Measurements from ENCODE around the gene GSG1L2.
"Not testable (repeated sequence)": the region's sequence is repeated elsewhere in the genome, so short reads cannot be mapped to it uniquely, and the experiment has no call there.

Gene GSG1L2

DNA sequence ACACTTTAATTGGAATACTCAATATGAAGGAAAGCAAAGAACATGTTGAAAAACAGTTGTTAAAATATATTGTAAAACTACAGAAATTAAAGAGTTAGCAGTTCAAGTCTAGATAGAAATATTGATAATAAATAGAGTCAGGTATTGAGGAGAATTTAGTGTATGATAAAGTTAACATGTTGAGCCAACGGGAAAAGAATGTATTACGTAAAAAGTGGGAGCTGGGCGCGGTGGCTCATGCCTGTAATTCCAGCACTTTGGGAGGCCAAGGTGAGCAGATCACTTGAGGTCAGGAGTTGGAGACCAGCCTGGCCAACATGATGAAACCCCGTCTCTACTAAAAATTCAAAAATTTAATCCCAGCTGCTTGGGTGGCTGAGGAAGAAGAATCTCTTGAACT, 38.4 kb downstream of the GSG1L2 start:
- not testable (repeated sequence) for H3K27ac Mint-ChIP-seq, ATAC-seq, DNase-seq, H3K4me1 Mint-ChIP-seq, H3K4me3 Mint-ChIP-seq, H3K9me3 Mint-ChIP-seq
- peaks cover 15% of the 10 kb centered on the region for H3K27me3 Mint-ChIP-seq

DNA sequence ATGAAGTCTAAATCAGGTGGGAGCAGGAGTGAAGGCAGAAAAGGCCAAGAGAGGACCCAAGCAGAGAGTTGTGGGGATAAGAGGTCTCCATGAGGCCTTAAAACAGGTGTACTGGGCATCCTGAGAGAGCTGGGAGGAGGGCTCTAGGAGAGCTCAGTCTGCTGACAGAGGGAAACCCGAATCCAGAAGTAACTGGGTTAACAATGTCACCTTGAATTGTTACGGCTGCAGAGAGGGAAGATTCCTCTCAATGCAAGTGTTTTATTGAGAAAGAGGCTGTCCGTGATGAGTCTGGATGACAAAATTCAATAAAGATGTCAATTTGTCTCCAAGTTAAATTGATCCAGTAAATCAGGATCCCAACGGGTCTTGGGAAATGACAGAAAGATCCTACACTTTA, 38.8 kb downstream of the GSG1L2 start:
- Mint-ChIP-seq H3K4me1 (no peaks in the 10 kb centered on the region), H3K27me3 (peaks cover 15% of the 10 kb centered on the region), H3K9me3 (no peaks in the 10 kb centered on the region), H3K4me3 (no peak overlapping the region), H3K27ac (no peak overlapping the region)
- ATAC-seq (no peak), DNase-seq (no peak)

DNA sequence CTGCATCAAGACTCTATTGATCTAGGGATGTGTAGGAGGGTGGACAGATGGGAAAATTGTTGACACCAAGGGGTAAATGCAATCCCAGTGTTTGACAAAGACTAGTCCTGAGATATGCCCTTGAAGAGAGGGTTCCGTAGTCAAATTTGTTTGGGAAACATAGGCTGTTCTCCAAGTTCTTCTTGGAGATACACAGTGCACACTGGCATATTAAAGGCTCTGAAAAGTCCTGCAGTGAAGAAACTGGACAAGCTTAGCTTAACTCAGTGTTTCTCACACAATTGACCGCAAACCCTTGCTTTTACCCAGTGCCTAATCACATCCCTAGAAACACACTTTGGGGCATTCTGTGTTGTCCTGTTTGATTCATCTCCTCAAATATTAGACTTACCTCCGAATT, 41.3 kb downstream of the GSG1L2 start:
- Mint-ChIP-seq H3K4me3 (no peak overlapping the region), H3K4me1 (no peaks in the 10 kb centered on the region), H3K27ac (no peak overlapping the region), H3K27me3 (peaks cover 18% of the 10 kb centered on the region), H3K9me3 (no peaks in the 10 kb centered on the region)
- ATAC-seq (no peak), DNase-seq (no peak)

DNA sequence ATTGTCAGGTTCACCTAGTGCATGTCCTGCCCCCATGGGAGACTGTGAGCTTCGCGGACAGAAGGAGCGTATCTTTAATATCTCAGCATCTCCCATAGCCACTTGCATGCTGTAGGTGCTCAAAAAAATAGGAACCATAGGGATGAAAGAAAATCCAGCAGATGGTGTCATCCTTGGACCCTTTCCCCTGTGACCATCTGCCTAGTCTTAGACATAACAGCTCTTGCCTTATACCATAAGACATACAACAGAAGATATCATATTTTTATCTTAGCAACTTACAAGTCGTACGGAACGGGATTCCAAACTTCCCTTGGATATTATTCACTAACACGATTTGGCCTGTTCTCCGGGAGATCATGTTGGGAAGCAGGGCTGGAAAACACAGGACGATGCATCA, 45.0 kb downstream of the GSG1L2 start:
- Mint-ChIP-seq H3K4me1 (no peaks in the 10 kb centered on the region), H3K27me3 (peaks cover 9% of the 10 kb centered on the region), H3K9me3 (no peaks in the 10 kb centered on the region), H3K4me3 (no peak overlapping the region), H3K27ac (no peak overlapping the region)
- DNase-seq (no peak), ATAC-seq (no peak)

DNA sequence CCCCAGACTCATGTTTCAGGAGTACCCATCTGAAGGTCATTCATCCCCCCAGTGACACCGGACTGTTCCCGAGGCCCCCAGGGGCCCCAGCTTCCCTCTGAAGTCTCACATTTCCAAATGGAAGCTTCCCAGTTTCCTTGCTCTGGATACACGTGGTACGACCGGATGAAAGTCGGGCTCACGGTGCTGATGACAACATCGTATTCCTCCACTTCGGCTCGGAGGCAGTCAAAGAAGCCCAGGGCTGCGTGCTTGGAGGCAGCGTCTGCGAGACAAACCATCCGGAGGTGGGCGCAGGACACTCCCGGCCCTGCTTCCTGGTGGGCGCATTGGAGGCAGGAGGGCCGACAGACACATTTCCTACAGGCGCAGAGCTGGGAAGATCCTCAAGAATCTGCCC, 49.2 kb downstream of the GSG1L2 start:
- H3K27me3 Mint-ChIP-seq: peaks cover 8% of the 10 kb centered on the region

DNA sequence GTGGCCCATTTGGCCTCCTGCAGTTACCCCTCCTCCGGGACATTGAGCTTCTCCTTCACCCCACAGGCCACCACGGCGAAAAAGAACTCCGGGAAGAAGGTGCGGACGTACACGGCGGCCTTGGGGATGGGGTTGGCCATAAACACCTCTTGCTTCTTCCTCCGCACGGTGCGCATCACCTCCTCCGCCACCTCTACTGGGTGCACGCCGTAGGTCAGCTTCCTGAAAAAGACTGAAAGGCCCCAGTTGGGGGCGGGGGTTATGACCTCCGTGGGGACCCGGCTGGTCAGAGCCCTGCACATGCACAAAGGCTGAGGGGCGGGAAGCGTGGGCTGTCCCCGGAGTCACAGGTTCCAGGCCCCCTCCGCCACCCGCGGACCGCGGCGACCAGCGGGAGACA, 50.4 kb downstream of the GSG1L2 start:
- H3K27me3 Mint-ChIP-seq: peaks cover 8% of the 10 kb centered on the region
- no peak for DNase-seq
- H3K4me1 Mint-ChIP-seq: no peaks in the 10 kb centered on the region
- no peaks in the 10 kb centered on the region for H3K9me3 Mint-ChIP-seq
- H3K4me3 Mint-ChIP-seq: no peak overlapping the region
- ATAC-seq: no peak
- H3K27ac Mint-ChIP-seq: no peak overlapping the region

More for the DNA sequence above, 49.2 kb downstream of the GSG1L2 start:
- Mint-ChIP-seq H3K27ac (no peak overlapping the region), H3K4me1 (no peaks in the 10 kb centered on the region), H3K9me3 (no peaks in the 10 kb centered on the region), H3K4me3 (no peak overlapping the region)
- DNase-seq (no peak), ATAC-seq (no peak)

DNA sequence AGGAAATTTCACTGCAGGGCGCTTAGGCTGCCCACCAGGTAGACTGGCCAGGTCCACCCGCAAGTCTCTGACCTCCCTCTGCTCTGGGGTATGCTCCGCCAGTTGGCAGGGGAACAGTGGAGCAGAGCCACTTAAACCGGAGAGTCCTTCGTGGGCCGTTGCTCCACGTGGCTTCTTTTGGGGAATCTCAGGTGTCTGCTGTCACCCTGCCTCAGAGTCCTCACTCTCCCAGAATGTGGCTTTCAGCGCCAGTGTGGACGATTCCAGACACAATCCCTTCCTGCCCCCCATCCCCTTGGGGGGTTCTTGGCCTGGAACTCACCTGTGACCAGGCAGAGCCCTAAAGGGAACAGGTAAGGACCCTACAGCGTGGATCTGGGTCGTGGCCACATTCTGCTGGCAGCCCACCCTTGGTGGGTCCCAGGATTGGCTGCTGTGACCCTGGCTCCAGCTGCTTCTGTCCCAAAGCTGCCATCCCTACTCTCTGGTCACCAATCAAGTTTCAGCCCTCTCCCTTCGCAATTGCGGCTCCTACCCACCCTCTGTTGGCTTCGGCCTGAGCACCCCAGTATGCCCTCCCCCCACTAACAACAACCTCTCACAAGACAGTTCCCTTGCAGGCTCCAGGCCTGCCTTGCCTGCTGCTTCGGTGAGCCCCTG, 52.7 kb downstream of the GSG1L2 start:
- Mint-ChIP-seq H3K9me3 (no peaks in the 10 kb centered on the region), H3K4me1 (no peaks in the 10 kb centered on the region), H3K27ac (no peak overlapping the region), H3K27me3 (peaks cover 8% of the 10 kb centered on the region), H3K4me3 (no peak overlapping the region)
- DNase-seq (no peak), ATAC-seq (no peak)

DNA sequence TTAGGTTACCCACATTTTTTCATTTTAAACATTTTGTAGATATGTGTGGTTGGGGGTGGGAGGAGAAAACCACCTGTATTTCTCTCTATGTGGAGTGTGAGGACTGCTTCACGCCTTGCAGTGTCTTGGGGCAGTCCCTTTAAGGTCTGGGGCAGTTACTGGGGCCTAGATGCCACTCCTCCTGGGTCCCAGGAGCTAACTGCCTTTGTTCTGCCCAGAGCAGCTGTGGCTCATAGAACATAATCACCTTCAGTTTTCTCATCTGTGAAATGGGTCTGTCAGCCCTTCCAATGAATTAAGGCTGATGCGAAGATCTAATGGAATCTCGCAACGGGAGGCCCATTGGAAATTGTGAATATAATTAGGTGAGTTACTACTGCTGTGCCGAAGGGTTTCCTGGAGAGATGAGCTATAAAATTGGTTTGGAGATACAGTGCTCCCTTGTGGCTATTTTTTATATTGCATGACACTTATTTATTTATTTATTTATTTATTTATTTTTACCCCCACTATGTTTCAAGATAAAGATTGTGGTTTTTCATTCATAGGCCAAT, 53.4 kb downstream of the GSG1L2 start:
- Mint-ChIP-seq H3K4me1 (no peaks in the 10 kb centered on the region), H3K27ac (no peak overlapping the region), H3K4me3 (no peak overlapping the region), H3K27me3 (peaks cover 14% of the 10 kb centered on the region), H3K9me3 (no peaks in the 10 kb centered on the region)
- ATAC-seq: peak; percentile 70
- no peak for DNase-seq

DNA sequence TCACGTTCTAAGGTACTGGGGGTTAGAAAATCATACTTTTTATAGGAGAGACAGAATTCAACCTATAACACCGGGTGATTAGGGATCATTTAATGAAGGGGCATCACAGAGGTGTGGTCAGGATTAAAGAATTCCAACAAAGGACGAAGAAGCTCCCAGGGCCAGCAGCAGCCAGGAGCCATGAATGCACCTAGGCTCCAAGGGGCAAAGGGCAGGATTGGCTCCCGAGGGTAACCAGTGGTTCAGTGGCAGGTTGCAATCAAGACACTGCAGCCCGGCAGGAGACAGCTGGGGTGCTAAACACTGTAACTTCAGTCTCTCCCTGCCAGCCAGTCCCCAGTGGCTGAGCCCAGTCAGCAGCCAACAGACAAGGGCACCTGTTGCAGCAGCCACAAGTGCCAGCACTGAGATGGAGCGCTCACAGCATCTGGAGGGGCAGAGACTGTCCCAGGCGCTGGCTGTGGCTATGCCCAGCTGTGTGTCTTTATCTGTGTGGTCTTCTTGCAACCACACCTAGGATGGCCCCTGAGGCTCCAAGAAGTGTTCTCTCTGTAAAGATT, 54.4 kb downstream of the GSG1L2 start:
- no peaks in the 10 kb centered on the region for H3K4me1 Mint-ChIP-seq
- peak overlapping the region in 1 of 2 donors; percentile 45 for H3K27ac Mint-ChIP-seq
- DNase-seq: no peak
- no peak overlapping the region for H3K4me3 Mint-ChIP-seq
- ATAC-seq: no peak
- H3K9me3 Mint-ChIP-seq: no peaks in the 10 kb centered on the region
- H3K27me3 Mint-ChIP-seq: peaks cover 14% of the 10 kb centered on the region

DNA sequence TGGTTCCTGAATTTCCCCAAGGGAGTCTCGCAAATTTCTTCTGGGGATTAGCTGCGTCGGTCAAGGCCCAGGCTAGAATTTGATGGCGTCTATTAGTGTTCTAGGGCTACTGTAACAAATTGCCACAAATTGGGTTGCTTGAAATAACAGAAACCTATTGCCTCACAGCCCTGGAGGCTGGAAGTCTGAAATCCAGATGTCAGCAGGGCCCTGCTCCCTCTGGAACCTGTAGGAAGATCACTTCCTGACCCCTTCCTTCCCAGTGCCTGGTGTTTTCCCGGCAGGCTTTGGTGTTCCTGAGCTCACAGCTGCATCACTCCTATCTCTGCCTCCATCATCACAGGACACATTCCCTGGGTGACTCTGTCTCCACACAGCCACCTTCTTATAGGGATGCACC, 54.9 kb downstream of the GSG1L2 start:
- H3K4me3 Mint-ChIP-seq: no peak overlapping the region
- peak overlapping the region in 1 of 2 donors; percentile 45 for H3K27ac Mint-ChIP-seq
- DNase-seq (no peak), ATAC-seq (no peak)
- H3K27me3 Mint-ChIP-seq: peaks cover 16% of the 10 kb centered on the region
- H3K9me3 Mint-ChIP-seq: no peaks in the 10 kb centered on the region
- H3K4me1 Mint-ChIP-seq: no peaks in the 10 kb centered on the region

DNA sequence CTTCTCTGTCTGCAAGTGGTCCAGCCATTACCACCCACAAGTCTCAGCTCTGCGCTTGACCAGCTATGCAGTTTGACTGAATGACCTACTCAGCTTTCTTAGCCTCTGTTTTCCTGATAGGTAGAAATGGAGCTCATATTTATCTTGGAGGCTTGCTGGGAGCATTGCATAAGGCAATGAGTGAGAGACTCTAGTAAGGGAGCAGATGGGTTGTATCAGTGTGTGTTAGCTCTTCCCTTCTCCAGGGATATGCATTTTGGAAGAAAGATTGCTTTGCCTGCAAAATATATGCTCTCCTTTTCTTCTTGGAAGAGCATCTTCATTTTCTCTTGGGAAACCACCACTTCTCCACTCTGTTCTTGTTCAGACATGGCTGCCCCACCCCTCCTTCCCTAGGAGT, 56.6 kb downstream of the GSG1L2 start:
- DNase-seq: no peak
- Mint-ChIP-seq H3K27me3 (peaks cover 19% of the 10 kb centered on the region), H3K9me3 (no peaks in the 10 kb centered on the region), H3K4me3 (no peak overlapping the region), H3K4me1 (no peaks in the 10 kb centered on the region), H3K27ac (no peak overlapping the region)
- no peak for ATAC-seq

DNA sequence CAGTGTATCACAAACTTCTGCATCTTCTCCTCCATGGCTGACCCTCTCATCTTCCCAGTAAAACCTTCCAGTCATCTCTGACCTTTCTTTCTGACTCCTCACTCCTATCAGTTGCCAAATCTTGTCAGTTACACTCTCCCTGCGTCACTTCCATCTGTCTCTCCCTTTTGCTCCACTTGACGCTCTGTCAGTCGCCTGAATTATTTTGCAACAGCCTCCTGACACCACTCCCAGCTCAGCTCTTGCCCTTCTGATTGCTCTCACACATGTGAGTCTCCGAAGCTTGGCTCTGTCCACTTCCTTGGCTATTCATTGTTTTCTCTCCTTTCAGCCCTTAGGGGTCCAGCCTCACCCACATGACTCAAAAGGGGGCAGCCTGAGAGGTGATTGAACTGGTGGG, 58.2 kb downstream of the GSG1L2 start:
- no peak for ATAC-seq
- no peak for DNase-seq
- Mint-ChIP-seq H3K4me3 (no peak overlapping the region), H3K9me3 (no peaks in the 10 kb centered on the region), H3K27me3 (peaks cover 19% of the 10 kb centered on the region), H3K4me1 (no peaks in the 10 kb centered on the region), H3K27ac (peak overlapping the region in 1 of 2 donors; percentile 42)

DNA sequence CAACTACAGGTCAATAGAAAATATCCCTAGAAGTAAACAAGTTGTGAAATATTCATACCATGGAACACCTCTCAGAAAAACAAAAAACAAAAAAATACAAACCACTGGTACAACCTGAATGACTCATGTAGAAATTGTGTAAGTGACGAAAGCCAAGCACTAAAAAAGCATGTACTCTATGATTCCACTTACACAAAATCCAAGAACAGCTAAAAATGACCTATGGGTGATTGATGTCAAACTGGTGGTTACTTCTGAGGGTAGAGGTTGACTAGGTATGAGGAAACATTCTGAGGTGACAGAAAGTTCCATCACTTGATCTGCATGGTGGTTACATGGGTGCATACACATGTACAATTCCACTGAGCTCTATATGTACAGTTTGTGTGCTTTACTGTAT, 61.6 kb downstream of the GSG1L2 start:
- ATAC-seq: no peak
- Mint-ChIP-seq H3K9me3 (no peaks in the 10 kb centered on the region), H3K27me3 (peaks cover 15% of the 10 kb centered on the region), H3K4me3 (no peak overlapping the region), H3K27ac (no peak overlapping the region), H3K4me1 (no peaks in the 10 kb centered on the region)
- DNase-seq: no peak

DNA sequence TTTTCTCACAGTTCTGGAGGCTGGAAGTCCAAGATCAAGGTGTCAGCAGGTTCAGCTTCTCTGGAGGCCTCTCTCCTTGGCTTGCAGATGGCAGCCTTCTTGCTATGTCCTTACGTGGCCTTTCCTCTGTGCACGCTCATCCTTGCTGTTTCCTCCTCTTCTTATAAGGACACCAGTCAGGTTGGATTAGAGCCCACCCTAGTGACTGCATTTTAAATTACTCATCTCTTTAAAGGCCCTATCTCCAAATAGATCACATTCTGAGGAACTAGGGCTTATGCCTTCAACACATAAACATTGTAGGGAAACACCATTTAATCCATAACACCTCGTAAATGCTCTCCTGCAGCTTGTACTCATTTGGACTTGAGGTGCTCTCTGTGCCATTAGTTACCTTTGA, 66.8 kb downstream of the GSG1L2 start:
- no peak overlapping the region for H3K4me3 Mint-ChIP-seq
- ATAC-seq: no peak
- H3K27ac Mint-ChIP-seq: no peak overlapping the region
- no peak for DNase-seq
- no peaks in the 10 kb centered on the region for H3K9me3 Mint-ChIP-seq
- no peaks in the 10 kb centered on the region for H3K4me1 Mint-ChIP-seq
- H3K27me3 Mint-ChIP-seq: peaks cover 24% of the 10 kb centered on the region

Measured in stimulated activated naive CD8-positive, alpha-beta T cell treated with anti-CD3 and anti-CD28 coated beads, Interleukin-15, amount 100 ng/mL, for 72 hours (primary cell).